A673 (cell line): ENCODE measurements around the gene ZNF219.

ENCODE experiments used
- EZH2 ChIP-seq: fragments of 200-600 bp; sonication (generic); IDR thresholded peaks from 2 replicates; pipeline ENCODE4 v1.6.1; 2017; ENCODE audit warnings: borderline replicate concordance, low read depth, mild to moderate bottlenecking, mixed read lengths, antibody characterized with exemption, low read length; ENCODE audit not compliant: poor library complexity, severe bottlenecking
- TF ChIP-seq, protein P1 (sequence below): fragments of 300-800, 200-600 bp; sonication (generic); conservative IDR thresholded peaks from 2 replicates; pipeline ENCODE4 v1.5.1; 2017; ENCODE audit warnings: low read depth, mild to moderate bottlenecking, antibody characterized with exemption, low read length, moderate library complexity, mixed read lengths

GRCh38 chr14:21107283-21107800 lies 8.9 kb upstream of the ZNF219 start:
- TF ChIP-seq EZH2, result no peak
- TF ChIP-seq, protein P1, sequence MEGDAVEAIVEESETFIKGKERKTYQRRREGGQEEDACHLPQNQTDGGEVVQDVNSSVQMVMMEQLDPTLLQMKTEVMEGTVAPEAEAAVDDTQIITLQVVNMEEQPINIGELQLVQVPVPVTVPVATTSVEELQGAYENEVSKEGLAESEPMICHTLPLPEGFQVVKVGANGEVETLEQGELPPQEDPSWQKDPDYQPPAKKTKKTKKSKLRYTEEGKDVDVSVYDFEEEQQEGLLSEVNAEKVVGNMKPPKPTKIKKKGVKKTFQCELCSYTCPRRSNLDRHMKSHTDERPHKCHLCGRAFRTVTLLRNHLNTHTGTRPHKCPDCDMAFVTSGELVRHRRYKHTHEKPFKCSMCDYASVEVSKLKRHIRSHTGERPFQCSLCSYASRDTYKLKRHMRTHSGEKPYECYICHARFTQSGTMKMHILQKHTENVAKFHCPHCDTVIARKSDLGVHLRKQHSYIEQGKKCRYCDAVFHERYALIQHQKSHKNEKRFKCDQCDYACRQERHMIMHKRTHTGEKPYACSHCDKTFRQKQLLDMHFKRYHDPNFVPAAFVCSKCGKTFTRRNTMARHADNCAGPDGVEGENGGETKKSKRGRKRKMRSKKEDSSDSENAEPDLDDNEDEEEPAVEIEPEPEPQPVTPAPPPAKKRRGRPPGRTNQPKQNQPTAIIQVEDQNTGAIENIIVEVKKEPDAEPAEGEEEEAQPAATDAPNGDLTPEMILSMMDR, result no peak
